Stomach (tissue), 9 donors: ENCODE results near the gene RAC3. TPM values are rescaled to one million over a fixed set of nuclear protein-coding genes. Genes with fewer than 3 reads are reported as not detected.

ENCODE experiments used
- DNase-seq, 2 donors: peaks; one replicate each; pipeline versions ENCODE4 v3.0.0 to v3.0.0-alpha.2; 2013 to 2019
- H3K27ac ChIP-seq, 5 donors: fragments of 200-600 bp in 4 of 5; sonication (generic) in 4 of 5; one replicate each; pipeline ENCODE4 v1.5.1; 2013 to 2019; ENCODE audit warnings: mild to moderate bottlenecking in 1 of 5, moderate library complexity in 1 of 5
- H3K27me3 ChIP-seq, 3 donors: fragments of 200-600 bp; sonication (generic); one replicate each; pipeline ENCODE4 v1.5.1; 2017 to 2019; ENCODE audit warnings: mixed run types in 1 of 3
- H3K36me3 ChIP-seq, 4 donors: fragments of 200-600 bp; sonication (generic); 1 replicate in 3 of 4; 2 replicates in 1 of 4; pipeline ENCODE4 v1.5.1; 2016 to 2019
- H3K4me1 ChIP-seq, 4 donors: fragments of 200-600 bp; sonication (generic); one replicate each; pipeline ENCODE4 v1.5.1; 2016 to 2019
- H3K4me3 ChIP-seq, 4 donors: fragments of 200-600 bp; sonication (generic) in 3 of 4; one replicate each; pipeline ENCODE4 v1.5.1; 2016 to 2019; ENCODE audit warnings: mild to moderate bottlenecking in 1 of 4
- H3K9me3 ChIP-seq, 4 donors: fragments of 200-600 bp; sonication (generic); one replicate each; pipeline ENCODE4 v1.5.1; 2016 to 2019
- CTCF ChIP-seq, 7 experiments: fragments of 450-650 bp in 4 of 7; fragments of 200-600 bp in 3 of 7; sonication (generic) in 3 of 7; IDR thresholded peaks; one replicate each; pipeline ENCODE4 v1.5.1; 2016 to 2019; ENCODE audit warnings: antibody characterized with exemption in 7 of 7, control low read depth in 2 of 7, mild to moderate bottlenecking in 1 of 7
- EP300 ChIP-seq: sonication (generic); formaldehyde crosslinking; IDR thresholded peaks from one replicate; pipeline ENCODE4 v1.6.1; 2017; ENCODE audit warnings: antibody characterized with exemption
- POLR2A ChIP-seq, 4 donors: fragments of 450-650 bp; IDR thresholded peaks; one replicate each; pipeline ENCODE4 v1.6.1; 2016; ENCODE audit warnings: antibody characterized with exemption in 4 of 4, control low read depth in 2 of 4, mild to moderate bottlenecking in 1 of 4, moderate library complexity in 1 of 4
- POLR2AphosphoS5 ChIP-seq, 3 donors: sonication (generic); formaldehyde crosslinking; IDR thresholded peaks; one replicate each; pipeline ENCODE4 v1.6.1; 2016; ENCODE audit warnings: antibody characterized with exemption in 3 of 3
- WGBS, 5 donors: extraction: QIAGEN DNeasy Blood & Tissue Kit in 3 of 5; methylation state at CpG; one replicate each; pipeline versions ENCODE4 v1.1.5 to v1.1.7; 2013 to 2018; 5-methylcytosine and 5-hydroxymethylcytosine counted together
- intact Hi-C: fragments of 100-400 bp; cut with DNase I; formaldehyde crosslinking; loops from one replicate; pipeline ENCODE4 v1.15.1; 2023; ENCODE audit warnings: low total_unique reads
- polyA plus RNA-seq, 3 donors: library from polyadenylated mRNA; stranded (reverse); fragments of 200-250 nt; gene quantifications; one replicate each; pipeline ENCODE4 v1.2.3, GENCODE V29; 2013
- total RNA-seq, 5 donors: library from RNA; depleted of rRNA; stranded (reverse); fragments of >200 nt; gene quantifications; one replicate each; pipeline versions ENCODE4 v1.1.0 to v1.2.3, GENCODE V29; 2014 to 2016
- donor health status: healthy with polysubstance abuse.
- donor health status: Bipolar disorder and iron deficiency.
- donor health status: healthy.

Gene RAC3
- total and polyA plus RNA-seq, 8 donors = 1.2 to 24.8 (median 11.6) TPM; not detected in 1

- intact Hi-C loops = no loop called here
- Histone ChIP-seq H3K4me3 (peak overlapping the region; percentile 64 to 98 (median 88)), H3K27me3 (no peaks in the 10 kb centered on the region), H3K4me1 (peaks cover 40 to 58% (median 57%) of the 10 kb centered on the region in 4 donors), H3K27ac (peak overlapping the region in 4 of 5 donors; percentile 56 to 86 (median 60)), H3K36me3 (peaks cover 0 to 29% (median 15%) of the 10 kb centered on the region in 4 donors), H3K9me3 (no peaks in the 10 kb centered on the region)
- no peak for DNase-seq
- no peak for TF ChIP-seq CTCF (IDR thresholded peaks at IDR 0.05)
- TF ChIP-seq EP300 = no peak
- no peak for TF ChIP-seq POLR2AphosphoS5 (IDR thresholded peaks at IDR 0.05)
- TF ChIP-seq POLR2A (IDR thresholded peaks at IDR 0.05) = no peak
- 2 to 7% (median 3%) methylated on average over 19 to 55 of the region's 55 CpGs for WGBS, 5 donors
Observed at GRCh38 chr17:82023447-82024241, 7.8 kb upstream of the RAC3 start.

- no peak for DNase-seq
- no peaks in the 10 kb centered on the region for H3K27me3 ChIP-seq
- 92 to 96% (median 95%) methylated on average over 15 to 17 of the region's 17 CpGs for WGBS, 5 donors
- no peak overlapping the region for H3K27ac ChIP-seq
- H3K4me3 ChIP-seq = peak overlapping the region in 1 of 4 donors; percentile 98
- TF ChIP-seq EP300 (no peak), CTCF (IDR thresholded peaks at IDR 0.05) (no peak), POLR2AphosphoS5 (IDR thresholded peaks at IDR 0.05) (no peak), POLR2A (IDR thresholded peaks at IDR 0.05) (no peak)
- peaks cover 0 to 21% (median 10%) of the 10 kb centered on the region in 4 donors for H3K36me3 ChIP-seq
- intact Hi-C loops = no loop called here
- H3K9me3 ChIP-seq = no peaks in the 10 kb centered on the region
- H3K4me1 ChIP-seq = peaks cover 29 to 50% (median 48%) of the 10 kb centered on the region in 4 donors
Observed at GRCh38 chr17:82024859-82025258, 6.6 kb upstream of the RAC3 start.

- no peaks in the 10 kb centered on the region for H3K27me3 ChIP-seq
- WGBS, 5 donors = 91 to 97% (median 95%) methylated on average over 18 to 25 of the region's 25 CpGs
- intact Hi-C loops = no loop called here
Observed at GRCh38 chr17:82025401-82026107, 5.9 kb upstream of the RAC3 start.

More at GRCh38 chr17:82025401-82026107, 5.9 kb upstream of the RAC3 start:
- Histone ChIP-seq H3K4me3 (no peak overlapping the region), H3K27ac (no peak overlapping the region), H3K4me1 (peaks cover 32 to 50% (median 48%) of the 10 kb centered on the region in 4 donors), H3K36me3 (peaks cover 0 to 21% (median 10%) of the 10 kb centered on the region in 4 donors), H3K9me3 (no peaks in the 10 kb centered on the region)
- DNase-seq = no peak
- no peak for TF ChIP-seq CTCF (IDR thresholded peaks at IDR 0.05)
